HL-60 (cell line): ENCODE data around the gene USP5.

ENCODE experiments used
- CTCF ChIP-seq: IDR thresholded peaks from one replicate; pipeline ENCODE4 v1.5.1; 2011; ENCODE audit warnings: low read length, control low read depth, inconsistent platforms; ENCODE audit not compliant: insufficient read depth
- POLR2AphosphoS5 ChIP-seq: IDR thresholded peaks from 2 replicates; pipeline ENCODE4 v1.6.1; 2012; ENCODE audit warnings: low read depth
- SPI1 ChIP-seq: IDR thresholded peaks from 2 replicates; pipeline ENCODE4 v1.6.1; 2012; ENCODE audit warnings: low read depth, mild to moderate bottlenecking, borderline replicate concordance

GRCh38 chr12:6884539-6884938 lies 32.6 kb downstream of the USP5 start:
- TF ChIP-seq CTCF (no peak), SPI1 (no peak), POLR2AphosphoS5 (no peak)
